Stimulated activated CD8-positive, alpha-beta memory T cell treated with anti-CD3 and anti-CD28 coated beads, Interleukin-12 subunit alpha, Interleukin-12 subunit beta, amount 100 ng/mL, for 24 hours (primary cell): Measurements from ENCODE around the gene PEBP1.

Experiments
- DNase-seq: peaks from one replicate; pipeline ENCODE4 v3.0.0-alpha.2; 2020; ENCODE audit errors: extremely low read depth

Gene PEBP1

GRCh38 chr12:118136559-118137003, 657 bp downstream of the PEBP1 start:
- no peak for DNase-seq

GRCh38 chr12:118137148-118137678, 1.3 kb downstream of the PEBP1 start:
- DNase-seq: no peak

- DNase-seq: no peak
These were observed 4.9 kb downstream of the PEBP1 start for GRCh38 chr12:118140825-118141224.

- no peak for DNase-seq
These were observed 8.6 kb downstream of the PEBP1 start for GRCh38 chr12:118144499-118144898.

- no peak for DNase-seq
These were observed 9.3 kb downstream of the PEBP1 start for GRCh38 chr12:118145113-118145797.

GRCh38 chr12:118145798-118146156, 9.9 kb downstream of the PEBP1 start:
- DNase-seq: no peak

GRCh38 chr12:118148287-118148686, 12.4 kb downstream of the PEBP1 start:
- DNase-seq: no peak

- no peak for DNase-seq
These were observed 14.7 kb downstream of the PEBP1 start for GRCh38 chr12:118150625-118151024.

GRCh38 chr12:118151755-118152154, 15.8 kb downstream of the PEBP1 start:
- no peak for DNase-seq

- DNase-seq: no peak
These were observed 24.6 kb downstream of the PEBP1 start for GRCh38 chr12:118160536-118160935.

- DNase-seq: no peak
These were observed 29.0 kb downstream of the PEBP1 start for GRCh38 chr12:118164798-118165486.

GRCh38 chr12:118166946-118167345, 31.0 kb downstream of the PEBP1 start:
- DNase-seq: no peak

GRCh38 chr12:118175823-118176447, 40.0 kb downstream of the PEBP1 start:
- no peak for DNase-seq

GRCh38 chr12:118183155-118183554, 47.2 kb downstream of the PEBP1 start:
- no peak for DNase-seq

GRCh38 chr12:118183711-118184110, 47.8 kb downstream of the PEBP1 start:
- no peak for DNase-seq

- DNase-seq: no peak
These were observed 49.9 kb downstream of the PEBP1 start for GRCh38 chr12:118185602-118186397.

- no peak for DNase-seq
These were observed 52.0 kb downstream of the PEBP1 start for GRCh38 chr12:118187751-118188435.

- DNase-seq: no peak
These were observed 52.9 kb downstream of the PEBP1 start for GRCh38 chr12:118188690-118189371.

- no peak for DNase-seq
These were observed 53.8 kb downstream of the PEBP1 start for GRCh38 chr12:118189741-118190191.

GRCh38 chr12:118190266-118190665, 54.3 kb downstream of the PEBP1 start:
- DNase-seq: no peak

- DNase-seq: no peak
These were observed 57.6 kb downstream of the PEBP1 start for GRCh38 chr12:118193477-118193876.
